Left forelimb (tissue), 1 donor: ENCODE data around the gene SFXN5.

ENCODE experiments used
- DNase-seq: peaks from one replicate; pipeline ENCODE4 v3.0.0-alpha.2; 2018; ENCODE audit warnings: low spot score

SFXN5 gene

GRCh38 chr2:72973566-72974435 is 97.7 kb downstream of the SFXN5 start:
- no peak for DNase-seq

- no peak for DNase-seq
Observed at GRCh38 chr2:72973137-72973535, 98.4 kb downstream of the SFXN5 start.

- DNase-seq = no peak
Observed at GRCh38 chr2:72972352-72973136, 99.0 kb downstream of the SFXN5 start.

GRCh38 chr2:72971036-72971435 is 100.5 kb downstream of the SFXN5 start:
- DNase-seq = no peak

GRCh38 chr2:72969706-72970105 is 101.8 kb downstream of the SFXN5 start:
- no peak for DNase-seq

GRCh38 chr2:72968286-72968685 is 103.2 kb downstream of the SFXN5 start:
- DNase-seq = no peak

GRCh38 chr2:72965770-72966450 is 105.6 kb downstream of the SFXN5 start:
- DNase-seq = no peak

GRCh38 chr2:72965016-72965415 is 106.5 kb downstream of the SFXN5 start:
- DNase-seq = no peak

- no peak for DNase-seq
Observed at GRCh38 chr2:72964146-72964525, 107.4 kb downstream of the SFXN5 start.

GRCh38 chr2:72963423-72964145 is 107.9 kb downstream of the SFXN5 start:
- DNase-seq = no peak

- DNase-seq = no peak
Observed at GRCh38 chr2:72962911-72963310, 108.6 kb downstream of the SFXN5 start.

- no peak for DNase-seq
Observed at GRCh38 chr2:72961853-72962468, 109.6 kb downstream of the SFXN5 start.

GRCh38 chr2:72961036-72961720 is 110.3 kb downstream of the SFXN5 start:
- no peak for DNase-seq

- no peak for DNase-seq
Observed at GRCh38 chr2:72959995-72960981, 111.2 kb downstream of the SFXN5 start.

- DNase-seq = no peak
Observed at GRCh38 chr2:72959554-72959953, 112.0 kb downstream of the SFXN5 start.

GRCh38 chr2:72958542-72959385 is 112.7 kb downstream of the SFXN5 start:
- no peak for DNase-seq

- no peak for DNase-seq
Observed at GRCh38 chr2:72956936-72957335, 114.6 kb downstream of the SFXN5 start.

GRCh38 chr2:72956050-72956395 is 115.5 kb downstream of the SFXN5 start:
- DNase-seq = no peak
